ENCODE measurements around the gene SLC39A11. TPM values are rescaled to one million over a fixed set of nuclear protein-coding genes. Genes with fewer than 3 reads are reported as not detected.
"Not testable (repeated sequence)": the region's sequence is repeated elsewhere in the genome, so short reads cannot be mapped to it uniquely, and the experiment has no call there.

Gene SLC39A11
- total RNA-seq, 4 donors from 2014 or later = 23.0 to 30.9 (median 27.6) TPM

GRCh38 chr17:72771734-72772133 is 320.8 kb downstream of the SLC39A11 start:
- no peak for DNase-seq
- WGBS, 2 donors = 81 to 89% methylated on average over 3 of the region's 3 CpGs
- H3K36me3 ChIP-seq = peaks cover 0 to 48% (median 5%) of the 10 kb centered on the region in 3 donors
- no peak for TF ChIP-seq POLR2A (IDR thresholded peaks at IDR 0.05)
- TF ChIP-seq CTCF (IDR thresholded peaks at IDR 0.05) = no peak
- intact Hi-C loops (cut with DNase I) = no loop called here
- no peaks in the 10 kb centered on the region for H3K27me3 ChIP-seq
- no peak overlapping the region for H3K4me3 ChIP-seq
- no peaks in the 10 kb centered on the region for H3K4me1 ChIP-seq
- no peaks in the 10 kb centered on the region for H3K9me3 ChIP-seq
- H3K27ac ChIP-seq = no peak overlapping the region

- DNase-seq = no peak
- TF ChIP-seq POLR2A (IDR thresholded peaks at IDR 0.05) (no peak), CTCF (IDR thresholded peaks at IDR 0.05) (no peak)
- no peaks in the 10 kb centered on the region for H3K4me1 ChIP-seq
- H3K27me3 ChIP-seq = no peaks in the 10 kb centered on the region
- WGBS, 2 donors = 78 to 83% methylated on average over 4 of the region's 4 CpGs
- H3K27ac ChIP-seq = no peak overlapping the region
- peaks cover 0 to 33% (median 5%) of the 10 kb centered on the region in 3 donors for H3K36me3 ChIP-seq
- intact Hi-C loops (cut with DNase I) = no loop called here
- no peaks in the 10 kb centered on the region for H3K9me3 ChIP-seq
- no peak overlapping the region for H3K4me3 ChIP-seq
These were observed 325.6 kb downstream of the SLC39A11 start for GRCh38 chr17:72766761-72767356.

- H3K36me3 ChIP-seq = peaks cover 0 to 24% (median 4%) of the 10 kb centered on the region in 3 donors
- WGBS, 2 donors = 86 to 88% methylated on average over 9 to 10 of the region's 11 CpGs
- no peak overlapping the region for H3K27ac ChIP-seq
- no peak overlapping the region for H3K4me3 ChIP-seq
- no peaks in the 10 kb centered on the region for H3K9me3 ChIP-seq
- TF ChIP-seq POLR2A (IDR thresholded peaks at IDR 0.05) (no peak), CTCF (IDR thresholded peaks at IDR 0.05) (no peak)
- H3K4me1 ChIP-seq = no peaks in the 10 kb centered on the region
- H3K27me3 ChIP-seq = no peaks in the 10 kb centered on the region
- DNase-seq = no peak
- intact Hi-C loops (cut with DNase I) = no loop called here
These were observed 326.9 kb downstream of the SLC39A11 start for GRCh38 chr17:72765368-72766153.

GRCh38 chr17:72764632-72765041 is 327.9 kb downstream of the SLC39A11 start:
- peaks cover 0 to 14% (median 0%) of the 10 kb centered on the region in 3 donors for H3K36me3 ChIP-seq
- no peak overlapping the region for H3K4me3 ChIP-seq
- intact Hi-C loops (cut with DNase I) = no loop called here
- TF ChIP-seq POLR2A (IDR thresholded peaks at IDR 0.05) = no peak
- TF ChIP-seq CTCF (IDR thresholded peaks at IDR 0.05) = no peak
- 52 to 80% methylated on average over 2 of the region's 3 CpGs for WGBS, 2 donors
- no peak overlapping the region for H3K27ac ChIP-seq
- DNase-seq = no peak
- H3K4me1 ChIP-seq = no peaks in the 10 kb centered on the region
- H3K9me3 ChIP-seq = no peaks in the 10 kb centered on the region
- H3K27me3 ChIP-seq = no peaks in the 10 kb centered on the region

GRCh38 chr17:72763981-72764380 is 328.5 kb downstream of the SLC39A11 start:
- 72 to 100% methylated on average over 3 to 4 of the region's 5 CpGs for WGBS, 2 donors
- TF ChIP-seq CTCF (IDR thresholded peaks at IDR 0.05) = no peak
- TF ChIP-seq POLR2A (IDR thresholded peaks at IDR 0.05) = no peak
- no peaks in the 10 kb centered on the region for H3K4me1 ChIP-seq

GRCh38 chr17:72761893-72762575 is 330.5 kb downstream of the SLC39A11 start:
- H3K4me1 ChIP-seq; H3K27ac ChIP-seq; H3K36me3 ChIP-seq; H3K9me3 ChIP-seq; H3K4me3 ChIP-seq; DNase-seq; H3K27me3 ChIP-seq; intact Hi-C loops (cut with DNase I): not testable (repeated sequence)
- WGBS, 2 donors = 82 to 91% methylated on average over 9 of the region's 9 CpGs

More at GRCh38 chr17:72763981-72764380, 328.5 kb downstream of the SLC39A11 start:
- intact Hi-C loops (cut with DNase I) = no loop called here
- H3K36me3 ChIP-seq = peaks cover 0 to 9% (median 0%) of the 10 kb centered on the region in 3 donors
- no peak overlapping the region for H3K27ac ChIP-seq
- no peaks in the 10 kb centered on the region for H3K9me3 ChIP-seq
- DNase-seq = no peak
- H3K27me3 ChIP-seq = no peaks in the 10 kb centered on the region
- H3K4me3 ChIP-seq = no peak overlapping the region

All from esophagus squamous epithelium (tissue), 5 donors.